Heart right ventricle (tissue), 16 donors: ENCODE data around the gene GNS. TPM values are rescaled to one million over a fixed set of nuclear protein-coding genes. Genes with fewer than 3 reads are reported as not detected.

Source experiments
- ATAC-seq, 8 donors: fragments of 200-7000 bp; cut with Tn5 transposase; one replicate each; pipeline ENCODE4 v1.9.1; 2020; ENCODE audit warnings: mild to moderate bottlenecking in 8 of 8, moderate library complexity in 8 of 8, moderate number of reproducible peaks in 1 of 8
- DNase-seq, 2 donors: peaks; one replicate each; pipeline ENCODE4 v3.0.0-alpha.2; 2020
- H3K27ac ChIP-seq, 10 donors: fragments of 200-600 bp; sonication (generic) in 2 of 10; one replicate each; pipeline versions ENCODE4 v1.5.0 to v1.8.0; 2020 to 2022; ENCODE audit warnings: mild to moderate bottlenecking in 3 of 10
- H3K27me3 ChIP-seq, 7 donors: fragments of 200-600 bp; one replicate each; pipeline ENCODE4 v1.8.0; 2021 to 2022; ENCODE audit warnings: mild to moderate bottlenecking in 2 of 7
- H3K36me3 ChIP-seq, 9 donors: fragments of 200-600 bp; sonication (generic) in 1 of 9; one replicate each; pipeline versions ENCODE4 v1.5.0 to v1.8.0; 2020 to 2022; ENCODE audit warnings: mild to moderate bottlenecking in 2 of 9
- H3K4me1 ChIP-seq, 9 donors: fragments of 200-600 bp; sonication (generic) in 1 of 9; one replicate each; pipeline versions ENCODE4 v1.5.0 to v1.8.0; 2020 to 2022; ENCODE audit warnings: mild to moderate bottlenecking in 4 of 9
- H3K4me3 ChIP-seq, 10 donors: fragments of 200-600 bp; sonication (generic) in 2 of 10; one replicate each; pipeline versions ENCODE4 v1.5.0 to v1.8.0; 2020 to 2022; ENCODE audit warnings: mild to moderate bottlenecking in 7 of 10, moderate library complexity in 2 of 10
- H3K9me3 ChIP-seq, 11 donors: fragments of 200-600 bp in 10 of 11; sonication (generic) in 2 of 11; one replicate each; pipeline versions ENCODE4 v1.5.0 to v1.8.0; 2013 to 2022; ENCODE audit warnings: mild to moderate bottlenecking in 2 of 11, control low read depth in 1 of 11, moderate library complexity in 1 of 11
- WGBS, 2 donors: extraction: QIAGEN DNeasy Blood & Tissue Kit; methylation state at CpG; one replicate each; pipeline ENCODE4 v1.1.7; 2013; ENCODE audit warnings: inconsistent platforms in 1 of 2; 5-methylcytosine and 5-hydroxymethylcytosine counted together
- intact Hi-C, 10 donors: fragments of 100-400 bp; cut with DNase I; formaldehyde crosslinking; loops; one replicate each; pipeline versions ENCODE4 v1.11.1 to v1.14.2; 2022
- polyA plus RNA-seq, 2 donors: library from polyadenylated mRNA; stranded (reverse); fragments of 200-250 nt; gene quantifications; one replicate each; pipeline ENCODE4 v1.2.3, GENCODE V29; 2013
- total RNA-seq, 10 donors: library from RNA; stranded (reverse); fragmentation: NEBNext Ultra II Directional in 3 of 10; extraction: Animal tissue kit (Norgen Biotek cat#: 25700) in 3 of 10; gene quantifications; one replicate each; pipeline versions ENCODE4 v1.2.1 to v1.2.4, GENCODE V29; 2021 to 2023
- TF ChIP-seq, protein P1 (sequence below), 9 donors: fragments of 200-600 bp; sonication (generic) in 2 of 9; IDR thresholded peaks; one replicate each; pipeline versions ENCODE4 v1.5.0 to v1.8.0; 2021 to 2022; ENCODE audit warnings: antibody characterized with exemption in 9 of 9, mild to moderate bottlenecking in 5 of 9, moderate library complexity in 1 of 9
- donor health status: Arrhythmogenic right ventricular cardiomyopathy.
- donor health status: ischemic (EF 13 %, LVEDD 7.1; RV severe dilation, severe dysfunction).
- donor health status: healthy with polysubstance abuse.
- donor health status: DM: no; HTN: yes; CAD: no.
- donor health status: DM: no; HTN: no; CAD: no.
- donor health status: ischemic (EF 25% LVEDD 6.9; RV normal size, moderate dysfunction).
- donor health status: ischemic (EF 25% LVEDD 5.7; RV mildly dilated, moderate dysfunction).
- donor health status: healthy.
- donor health status: DM: yes; HTN: yes; CAD: no.
- donor health status: Ischemic cardiomyopathy.
- donor health status: ischemic (EF 35%, LVEDD 5.7; RV mildly dilated, moderate dysfunction).
- donor health status: nonischemic (EF 11% LVEDD 7.7; RV severe dilation, severe dysfunction).
- donor health status: DM: yes; HTN: yes; CAD: no.
- donor health status: PGD.
- donor health status: ischemic (EF 29% LVEDD 5.4; RV normal size, mild dysfunction).
- donor health status: nonischemic (EF 23%, LVEDD 6.1; RV moderate dilation, normal function).

GNS gene
- total and polyA plus RNA-seq, 12 donors = 20.4 to 204 (median 101) TPM

GRCh38 chr12:64678248-64678647, 81.0 kb downstream of the GNS start:
- peaks cover 25 to 100% (median 83%) of the 10 kb centered on the region in 9 donors for H3K4me1 ChIP-seq
- DNase-seq = no peak
- no peaks in the 10 kb centered on the region for H3K9me3 ChIP-seq
- no peaks in the 10 kb centered on the region for H3K27me3 ChIP-seq
- H3K27ac ChIP-seq = peak overlapping the region in 8 of 10 donors; percentile 41 to 89 (median 80)
- no peak for ATAC-seq
- no peaks in the 10 kb centered on the region for H3K36me3 ChIP-seq
- H3K4me3 ChIP-seq = no peak overlapping the region
- TF ChIP-seq, protein P1, sequence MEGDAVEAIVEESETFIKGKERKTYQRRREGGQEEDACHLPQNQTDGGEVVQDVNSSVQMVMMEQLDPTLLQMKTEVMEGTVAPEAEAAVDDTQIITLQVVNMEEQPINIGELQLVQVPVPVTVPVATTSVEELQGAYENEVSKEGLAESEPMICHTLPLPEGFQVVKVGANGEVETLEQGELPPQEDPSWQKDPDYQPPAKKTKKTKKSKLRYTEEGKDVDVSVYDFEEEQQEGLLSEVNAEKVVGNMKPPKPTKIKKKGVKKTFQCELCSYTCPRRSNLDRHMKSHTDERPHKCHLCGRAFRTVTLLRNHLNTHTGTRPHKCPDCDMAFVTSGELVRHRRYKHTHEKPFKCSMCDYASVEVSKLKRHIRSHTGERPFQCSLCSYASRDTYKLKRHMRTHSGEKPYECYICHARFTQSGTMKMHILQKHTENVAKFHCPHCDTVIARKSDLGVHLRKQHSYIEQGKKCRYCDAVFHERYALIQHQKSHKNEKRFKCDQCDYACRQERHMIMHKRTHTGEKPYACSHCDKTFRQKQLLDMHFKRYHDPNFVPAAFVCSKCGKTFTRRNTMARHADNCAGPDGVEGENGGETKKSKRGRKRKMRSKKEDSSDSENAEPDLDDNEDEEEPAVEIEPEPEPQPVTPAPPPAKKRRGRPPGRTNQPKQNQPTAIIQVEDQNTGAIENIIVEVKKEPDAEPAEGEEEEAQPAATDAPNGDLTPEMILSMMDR (IDR thresholded peaks at IDR 0.05) = peak in 2 of 9 donors; percentile 5 to 6
- 86 to 90% methylated on average over 2 of the region's 2 CpGs for WGBS, 2 donors
- intact Hi-C loops = loop anchor here in 3 of 10 donors (5.0 kb wide), 2 partner anchors 51 to 66 kb away; partner anchors contain the start of gene RASSF3 (in 1 of the 3)

DNA sequence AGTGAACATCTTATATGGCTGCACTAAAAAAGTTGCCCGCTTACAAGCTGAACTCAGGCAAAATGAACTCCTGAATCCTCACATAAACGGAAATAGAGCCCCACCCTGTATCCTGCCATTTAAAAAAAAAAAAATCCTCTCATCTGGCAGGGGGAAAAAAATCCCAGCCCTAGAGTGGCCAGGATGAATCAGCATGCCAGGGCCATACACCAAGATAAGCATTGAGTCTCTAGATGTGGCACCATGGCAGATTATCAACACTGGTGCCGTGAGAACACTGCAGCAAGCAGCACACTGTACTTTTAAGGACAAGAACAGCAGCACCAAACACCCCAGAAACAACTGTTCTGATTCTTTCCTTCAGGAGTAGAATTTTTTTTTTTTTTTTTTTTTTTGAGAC, 83.4 kb downstream of the GNS start:
- WGBS, 2 donors = 35 to 42% methylated on average over 3 of the region's 3 CpGs
- Histone ChIP-seq H3K36me3 (no peaks in the 10 kb centered on the region), H3K27me3 (no peaks in the 10 kb centered on the region), H3K27ac (peak overlapping the region; percentile 58 to 89 (median 80)), H3K4me3 (no peak overlapping the region), H3K4me1 (peaks cover 38 to 100% (median 87%) of the 10 kb centered on the region in 9 donors), H3K9me3 (no peaks in the 10 kb centered on the region)
- peak in 1 of 2 donors; percentile 63 for DNase-seq
- peak; percentile 36 to 86 (median 76) for ATAC-seq
- TF ChIP-seq, protein P1 (IDR thresholded peaks at IDR 0.05) = no peak
- intact Hi-C loops = loop anchor here in 3 of 10 donors (5.0 kb wide), 2 partner anchors 48 to 63 kb away; partner anchors contain the start of gene RASSF3 (in 1 of the 3)

DNA sequence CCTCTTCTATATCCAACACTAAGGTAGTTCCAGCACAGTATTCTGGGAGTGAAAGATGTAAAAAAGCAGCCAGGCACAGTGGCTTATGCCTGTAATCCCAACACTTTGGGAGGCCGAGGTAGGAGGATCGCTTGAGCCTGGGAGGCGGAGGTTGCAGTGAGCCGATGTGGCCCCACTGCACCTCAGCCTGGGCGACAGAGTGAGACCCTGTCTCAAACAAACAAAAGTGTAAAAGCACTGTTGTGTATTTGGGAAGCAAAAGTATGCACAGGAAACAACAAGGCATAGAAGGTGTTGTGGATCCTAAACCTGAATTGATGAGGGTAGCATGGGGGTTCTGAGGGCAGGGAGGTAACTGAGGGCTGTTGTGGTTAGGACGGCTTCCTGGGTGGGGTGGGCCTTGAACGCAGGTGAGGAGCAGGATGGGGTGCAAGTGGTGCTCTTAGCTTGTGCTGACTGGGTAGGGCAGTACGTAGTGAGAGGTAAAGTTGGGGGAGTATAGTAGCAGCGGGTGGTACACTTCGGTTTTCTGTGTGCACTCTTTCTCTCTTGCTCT, 84.8 kb downstream of the GNS start:
- intact Hi-C loops = loop anchor here in 2 of 10 donors (5.0 kb wide), 2 partner anchors 42 to 62 kb away; partner anchors contain the start of gene RASSF3 (in 1 of the 2)
- H3K9me3 ChIP-seq = no peaks in the 10 kb centered on the region
- H3K27ac ChIP-seq = peak overlapping the region in 9 of 10 donors; percentile 61 to 89 (median 79)
- peaks cover 32 to 100% (median 87%) of the 10 kb centered on the region in 9 donors for H3K4me1 ChIP-seq
- no peaks in the 10 kb centered on the region for H3K27me3 ChIP-seq
- 91 to 94% methylated on average over 10 of the region's 10 CpGs for WGBS, 2 donors
- TF ChIP-seq, protein P1 (IDR thresholded peaks at IDR 0.05) = no peak
- H3K36me3 ChIP-seq = no peaks in the 10 kb centered on the region
- no peak for ATAC-seq
- DNase-seq = no peak
- no peak overlapping the region for H3K4me3 ChIP-seq

GRCh38 chr12:64673490-64674169, 85.6 kb downstream of the GNS start:
- Histone ChIP-seq H3K4me3 (peak overlapping the region in 1 of 10 donors; percentile 0), H3K4me1 (peaks cover 32 to 100% (median 88%) of the 10 kb centered on the region in 9 donors)
- WGBS, 2 donors = 31 to 44% methylated on average over 9 of the region's 9 CpGs

More at GRCh38 chr12:64673490-64674169, 85.6 kb downstream of the GNS start:
- no peaks in the 10 kb centered on the region for H3K27me3 ChIP-seq
- peak in 1 of 8 donors; percentile 1 for ATAC-seq
- intact Hi-C loops = loop anchor here in 2 of 10 donors (5.0 kb wide), 2 partner anchors 41 to 61 kb away; partner anchors contain the start of gene RASSF3 (in 1 of the 2)
- no peaks in the 10 kb centered on the region for H3K36me3 ChIP-seq
- peak overlapping the region in 9 of 10 donors; percentile 61 to 89 (median 79) for H3K27ac ChIP-seq
- TF ChIP-seq, protein P1 (IDR thresholded peaks at IDR 0.05) = no peak
- no peaks in the 10 kb centered on the region for H3K9me3 ChIP-seq
- DNase-seq = no peak
